Left colon (tissue), 2 donors: ENCODE results near the gene ORAI2. TPM values are rescaled to one million over a fixed set of nuclear protein-coding genes. Genes with fewer than 3 reads are reported as not detected.
"Not testable (repeated sequence)": the region's sequence is repeated elsewhere in the genome, so short reads cannot be mapped to it uniquely, and the experiment has no call there.

Experiments used
- ATAC-seq: fragments of 200-7000 bp; cut with Tn5 transposase; one replicate; pipeline ENCODE4 v1.9.1; 2020; ENCODE audit warnings: mild to moderate bottlenecking, moderate library complexity
- DNase-seq, 2 donors: peaks; one replicate each; pipeline ENCODE4 v3.0.0-alpha.2; 2020
- intact Hi-C, 2 donors: fragments of 100-400 bp; cut with DNase I in 1 of 2; cut with micrococcal nuclease in 1 of 2; formaldehyde crosslinking; loops; one replicate each; pipeline versions ENCODE4 v1.11.2 to v1.14.0; 2022; cut with DNase I, micrococcal nuclease
- total RNA-seq, 2 donors: library from RNA; stranded (reverse); fragmentation: NEBNext Ultra II Directional; extraction: Animal tissue kit (Norgen Biotek cat#: 25700); gene quantifications; one replicate each; pipeline ENCODE4 v1.2.1, GENCODE V29; 2021
- donor health status: DM: no; HTN: no; CAD: no.
- donor health status: DM: yes; HTN: yes; CAD: no.

Gene ORAI2
- total RNA-seq, 2 donors from 2014 or later = 4.2 to 6.8 TPM

DNA sequence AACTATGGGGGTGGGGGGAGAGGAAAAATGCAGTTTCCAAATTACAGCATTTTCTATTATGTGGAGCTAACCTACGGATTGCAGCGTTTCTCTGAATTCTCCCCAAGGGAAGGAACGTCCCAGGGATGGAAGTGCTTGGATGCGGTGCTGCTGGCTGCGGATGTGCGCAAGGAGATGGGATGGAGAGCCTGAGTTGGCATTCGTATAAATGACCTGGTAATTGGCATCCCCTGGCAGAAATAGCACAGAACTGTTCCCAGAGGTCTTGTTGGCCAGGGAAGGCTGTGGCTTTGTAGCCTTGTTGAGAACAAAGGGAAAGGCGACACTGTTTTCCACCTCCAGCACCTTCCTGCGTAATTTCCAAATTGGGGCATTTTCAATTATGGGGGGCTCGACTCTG lies 2.7 kb downstream of the ORAI2 start:
- ATAC-seq (no peak), DNase-seq (no peak)
- intact Hi-C loops = no loop called here

DNA sequence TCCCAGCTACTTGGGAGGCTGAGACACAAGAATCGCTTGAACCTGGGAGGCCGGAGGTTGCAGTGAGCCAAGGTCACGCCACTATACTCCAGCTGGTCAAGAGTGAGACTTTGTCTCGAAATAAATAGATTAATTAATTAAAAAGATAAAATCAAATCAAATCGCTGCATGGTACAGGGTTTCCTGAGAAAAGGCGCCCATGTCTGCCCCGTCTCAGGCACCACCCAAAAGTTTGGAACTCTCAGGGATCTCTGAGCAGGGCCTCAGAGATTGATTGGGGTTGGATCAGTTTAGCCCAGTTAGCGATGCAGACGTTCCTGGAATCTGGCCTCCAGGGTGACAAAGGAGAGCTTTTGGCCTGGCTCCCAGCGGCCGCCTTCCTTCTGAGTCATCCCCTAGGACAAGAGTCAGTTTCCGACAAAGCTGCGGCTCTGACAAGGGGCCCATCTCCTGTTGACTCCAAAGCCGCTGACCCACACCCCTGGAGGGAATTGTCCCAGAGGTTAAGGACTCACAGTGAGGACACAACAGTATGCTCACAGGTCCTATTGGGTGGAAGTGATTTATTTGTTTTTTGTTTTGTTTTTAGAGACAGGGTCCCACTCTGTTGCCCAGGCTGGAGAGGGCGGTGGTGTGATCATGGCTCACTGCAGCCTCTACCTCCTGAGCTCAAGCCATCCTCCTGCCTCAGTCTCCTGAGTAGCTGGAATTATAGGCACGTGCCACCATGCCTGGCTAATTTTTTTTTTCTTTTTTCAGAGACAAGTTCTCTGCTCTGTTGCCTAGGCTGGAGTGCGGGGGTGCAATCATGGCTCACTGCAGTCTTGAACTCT lies 6.8 kb downstream of the ORAI2 start:
- DNase-seq (no peak), ATAC-seq (peak; percentile 12)
- intact Hi-C loops = no loop called here

DNA sequence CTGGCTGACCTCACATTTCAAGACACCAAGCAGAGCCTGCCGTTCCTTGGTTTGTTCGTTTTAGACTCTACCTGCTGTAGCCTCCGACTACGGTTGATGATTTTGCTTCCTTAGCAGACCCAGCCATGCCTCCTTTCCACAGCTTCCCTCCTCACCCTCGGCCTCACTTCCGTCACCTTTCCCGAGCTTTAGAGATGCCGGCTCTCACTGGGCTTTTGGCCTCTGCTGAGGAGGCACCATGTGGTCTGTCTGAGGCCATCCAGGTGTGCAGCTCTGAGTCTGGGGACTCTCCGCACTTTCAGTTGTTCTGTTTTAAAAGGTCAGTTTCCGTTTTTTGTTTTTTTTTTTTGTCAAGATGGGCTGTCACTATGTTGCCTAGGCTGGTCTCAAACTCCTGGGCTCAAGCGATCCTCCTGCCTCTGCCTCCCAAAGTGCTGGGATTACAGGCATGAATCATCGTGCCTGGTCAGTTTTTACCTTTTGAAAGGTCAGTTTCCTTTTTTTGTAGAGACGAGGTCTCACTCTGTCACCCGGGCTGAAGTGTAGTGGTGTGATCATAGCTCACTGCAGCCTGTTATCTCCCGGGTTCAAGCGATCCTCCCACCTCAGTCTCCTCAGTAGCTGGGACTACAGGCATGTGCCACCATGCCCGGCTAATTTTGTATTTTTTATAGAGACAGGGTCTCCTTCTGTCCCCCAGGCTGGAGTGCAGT lies 11.7 kb downstream of the ORAI2 start:
- DNase-seq = no peak
- ATAC-seq = no peak
- intact Hi-C loops = no loop called here

DNA sequence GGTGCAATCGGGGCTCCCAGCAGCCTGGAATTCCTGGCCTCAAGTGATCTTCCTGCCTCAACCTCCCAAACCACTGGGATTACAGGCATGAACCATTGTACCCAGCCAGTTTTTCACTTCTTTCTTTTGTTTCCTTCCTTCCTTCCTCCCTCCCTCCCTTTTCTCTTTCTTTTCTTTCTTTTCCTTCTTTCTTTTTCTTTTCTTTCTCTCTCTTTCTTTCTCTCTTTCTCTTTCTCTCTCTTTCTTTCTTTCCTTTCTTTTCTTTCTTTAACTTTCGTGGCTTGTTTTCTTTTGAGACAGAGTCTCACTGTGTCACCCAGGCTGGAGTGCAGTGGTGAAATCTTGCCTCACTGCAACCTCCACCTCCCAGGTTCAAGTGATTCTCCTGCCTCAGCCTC lies 12.3 kb downstream of the ORAI2 start:
- intact Hi-C loops = no loop called here
- no peak for ATAC-seq
- no peak for DNase-seq

DNA sequence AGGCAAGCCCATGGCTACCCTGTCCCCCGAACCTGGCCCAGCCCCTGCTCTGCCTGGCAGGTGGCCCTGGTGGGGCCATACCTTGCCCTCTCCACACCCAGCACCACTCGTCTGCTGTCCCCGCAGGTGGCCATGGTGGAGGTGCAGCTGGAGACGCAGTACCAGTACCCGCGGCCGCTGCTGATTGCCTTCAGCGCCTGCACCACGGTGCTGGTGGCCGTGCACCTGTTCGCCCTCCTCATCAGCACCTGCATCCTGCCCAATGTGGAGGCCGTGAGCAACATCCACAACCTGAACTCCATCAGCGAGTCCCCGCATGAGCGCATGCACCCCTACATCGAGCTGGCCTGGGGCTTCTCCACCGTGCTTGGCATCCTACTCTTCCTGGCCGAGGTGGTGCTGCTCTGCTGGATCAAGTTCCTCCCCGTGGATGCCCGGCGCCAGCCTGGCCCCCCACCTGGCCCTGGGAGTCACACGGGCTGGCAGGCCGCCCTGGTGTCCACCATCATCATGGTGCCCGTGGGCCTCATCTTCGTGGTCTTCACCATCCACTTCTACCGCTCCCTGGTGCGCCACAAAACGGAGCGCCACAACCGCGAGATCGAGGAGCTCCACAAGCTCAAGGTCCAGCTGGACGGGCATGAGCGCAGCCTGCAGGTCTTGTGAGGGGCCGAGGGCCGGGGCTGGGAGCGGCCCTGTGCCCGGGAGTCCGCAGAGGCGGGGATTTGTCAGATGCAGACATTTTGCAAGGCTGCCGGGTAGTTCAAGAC lies 13.2 kb downstream of the ORAI2 start:
- DNase-seq = no peak
- ATAC-seq = no peak
- intact Hi-C loops = no loop called here

DNA sequence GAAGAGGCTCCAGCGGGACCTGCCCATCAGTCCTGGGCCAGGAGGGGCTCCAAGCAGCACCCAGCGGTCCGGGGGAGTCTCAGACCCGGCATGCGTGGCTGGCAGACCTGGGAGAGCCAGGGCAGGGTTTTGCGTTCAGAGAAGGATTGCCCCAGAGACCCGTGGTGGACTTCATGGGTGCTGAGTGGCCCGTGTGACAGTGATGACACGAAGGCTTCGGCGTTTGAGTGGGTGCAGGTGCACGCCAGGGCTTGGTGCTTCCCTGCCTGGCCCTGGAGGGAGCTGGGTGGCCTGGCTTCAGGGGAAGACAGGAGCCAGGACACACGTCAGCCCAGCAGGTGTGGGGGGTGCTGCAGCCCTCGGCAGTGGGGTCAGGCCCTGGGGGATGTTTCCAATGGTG lies 13.9 kb downstream of the ORAI2 start:
- intact Hi-C loops = no loop called here
- no peak for ATAC-seq
- DNase-seq = no peak

DNA sequence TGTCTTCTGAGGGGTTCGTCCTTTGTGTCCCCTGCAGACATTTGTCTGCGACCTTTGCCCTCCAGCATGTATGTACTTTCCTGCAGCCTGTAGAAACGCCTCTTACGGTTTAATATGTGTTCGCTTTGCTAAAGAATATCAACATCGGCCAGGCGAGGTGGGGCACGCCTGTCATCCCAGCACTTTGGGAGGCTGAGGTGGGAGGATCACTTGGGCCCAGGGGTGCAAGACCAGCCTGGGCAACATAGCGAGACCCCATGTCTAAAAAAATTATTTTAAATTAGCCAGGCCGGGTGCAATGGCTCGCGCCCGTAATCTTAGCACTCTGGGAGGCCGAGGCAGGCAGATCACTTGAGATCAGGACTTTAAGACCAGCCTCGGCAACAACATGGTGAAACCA lies 15.8 kb downstream of the ORAI2 start:
- no peak for DNase-seq
- no peak for ATAC-seq
- intact Hi-C loops = no loop called here

DNA sequence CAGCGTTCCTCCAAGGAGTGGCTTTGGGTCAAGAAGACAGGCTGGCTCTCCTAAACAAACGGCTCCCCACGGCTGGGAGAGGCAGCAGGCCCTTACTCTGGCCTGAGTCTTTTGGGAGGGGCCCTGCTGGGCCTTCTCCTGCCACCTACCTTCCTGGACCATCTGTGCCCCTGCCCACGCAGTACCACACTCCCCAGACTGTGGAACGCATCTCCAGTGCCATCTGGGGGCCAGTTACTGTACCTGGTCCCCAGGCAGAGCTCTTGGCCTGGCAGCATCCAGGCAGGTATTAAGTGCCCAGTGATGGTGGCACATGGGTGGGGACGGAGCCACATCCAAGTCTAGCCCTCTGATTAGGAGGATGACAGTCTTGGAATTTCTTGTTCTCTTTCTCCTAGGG lies 16.9 kb downstream of the ORAI2 start:
- intact Hi-C loops = no loop called here
- ATAC-seq (peak; percentile 50), DNase-seq (no peak)

DNA sequence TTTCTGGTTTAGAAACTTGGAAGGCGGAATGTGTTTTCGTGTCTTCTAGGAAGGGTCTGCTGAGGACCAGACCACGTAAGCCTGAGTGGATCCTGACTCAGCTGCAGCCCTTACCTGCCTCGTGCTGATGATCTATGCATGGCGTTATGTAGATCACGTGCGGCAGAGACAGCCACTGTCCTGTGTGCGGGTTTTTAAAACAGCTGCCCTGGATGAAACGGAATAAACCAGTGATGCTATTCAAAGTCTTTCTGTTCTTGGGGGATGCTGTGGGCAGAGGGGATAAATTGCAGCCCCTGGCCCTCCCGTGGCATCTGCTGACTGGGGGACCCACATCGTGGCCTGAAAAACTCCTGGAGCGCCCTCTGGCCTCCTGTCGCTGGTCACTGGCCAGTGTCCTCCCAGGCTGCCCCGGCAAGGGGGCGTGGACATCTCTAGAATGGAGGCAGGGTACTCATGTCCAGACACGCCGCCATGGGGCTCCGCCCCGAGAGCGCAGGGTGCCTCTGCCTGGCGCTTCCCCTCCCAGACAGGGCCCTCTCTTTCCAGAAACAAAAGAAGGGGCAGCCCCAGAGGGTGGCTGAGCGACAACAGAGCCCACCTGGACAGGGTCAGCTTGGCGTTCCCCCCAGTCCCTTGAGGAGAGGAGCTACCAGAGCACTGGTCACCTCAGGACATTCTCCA lies 18.1 kb downstream of the ORAI2 start:
- intact Hi-C loops = no loop called here
- ATAC-seq = peak; percentile 31
- no peak for DNase-seq

DNA sequence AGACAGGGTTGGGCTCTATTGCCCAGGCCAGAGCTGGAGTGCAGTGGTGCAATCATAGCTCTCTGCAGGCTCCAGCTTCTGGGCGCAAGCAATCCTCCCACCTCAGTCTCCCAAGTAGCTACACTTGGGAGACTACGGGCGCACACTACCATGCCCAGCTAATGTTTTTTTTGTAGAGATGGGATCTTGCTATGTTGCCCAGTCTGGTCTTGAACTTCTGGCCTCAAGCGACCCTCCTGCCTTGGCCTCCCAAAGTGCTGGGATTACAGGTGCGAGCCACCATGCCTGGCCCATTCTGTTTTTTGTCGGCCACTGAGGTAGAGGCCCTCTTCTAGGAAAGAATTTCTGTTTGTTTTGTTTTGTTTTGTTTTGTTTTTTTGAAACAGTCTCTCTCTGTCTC lies 19.1 kb downstream of the ORAI2 start:
- ATAC-seq (no peak), DNase-seq (no peak)
- intact Hi-C loops = no loop called here

DNA sequence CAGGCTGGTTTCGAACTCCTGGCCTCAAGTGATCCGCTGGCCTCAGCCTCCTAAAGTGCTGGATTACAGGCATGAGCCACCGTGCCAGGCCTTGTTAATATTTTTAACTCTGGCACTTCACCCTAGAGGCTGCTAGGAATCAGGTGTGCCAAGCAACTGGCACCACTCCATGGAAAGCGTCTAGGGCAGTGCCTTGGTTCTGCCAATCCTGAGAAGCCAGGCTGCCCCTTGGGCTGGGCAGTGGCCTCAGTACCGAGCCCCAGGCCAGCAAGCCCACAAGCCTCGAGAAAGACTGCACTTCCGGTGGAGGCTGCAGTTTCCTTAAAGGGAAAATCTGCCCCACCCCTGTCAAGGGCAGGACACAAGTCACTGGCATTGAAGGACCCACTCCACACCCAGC lies 19.9 kb downstream of the ORAI2 start:
- intact Hi-C loops = no loop called here
- ATAC-seq = no peak
- no peak for DNase-seq

DNA sequence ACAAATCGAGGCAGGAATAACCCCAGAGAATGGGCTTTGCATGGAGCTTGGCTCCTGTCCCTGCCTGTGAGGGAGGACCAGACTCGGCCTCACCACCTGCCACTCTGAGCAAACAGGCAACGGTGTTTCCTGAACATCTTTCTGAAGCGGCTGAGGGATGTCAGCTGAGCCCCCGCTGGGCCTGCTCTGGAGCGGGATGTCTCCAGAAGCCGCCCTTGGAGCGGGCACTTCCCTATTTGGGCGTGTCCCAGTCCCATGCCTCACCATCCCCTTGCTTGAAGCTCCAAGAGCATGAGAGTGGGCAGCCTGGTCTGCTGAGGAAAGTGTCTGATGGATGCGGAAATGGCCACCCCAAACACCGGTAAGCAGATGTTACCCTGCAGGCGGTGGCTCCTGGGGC lies 21.1 kb downstream of the ORAI2 start:
- intact Hi-C loops = no loop called here
- DNase-seq = no peak
- peak; percentile 21 for ATAC-seq

DNA sequence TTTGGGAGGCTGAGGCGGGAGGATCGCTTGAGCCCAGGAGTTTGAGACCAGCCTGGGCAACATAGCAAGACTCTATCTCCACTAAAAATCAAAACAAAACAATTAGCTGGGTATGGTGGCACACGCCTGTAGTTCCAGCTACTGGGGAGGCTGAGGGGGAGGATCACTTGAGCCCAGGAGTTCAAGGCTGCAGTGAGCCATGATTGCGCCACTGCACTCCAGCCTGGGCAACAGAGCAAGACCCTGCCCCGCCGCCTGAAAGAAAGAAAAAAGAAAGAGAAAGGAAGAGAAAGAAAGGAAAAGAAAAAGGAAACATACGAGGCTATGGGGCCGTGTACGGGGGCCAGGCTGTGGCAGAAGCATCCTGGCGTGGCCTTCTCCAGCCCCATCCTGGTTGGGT lies 21.6 kb downstream of the ORAI2 start:
- intact Hi-C loops, DNase-seq: not testable (repeated sequence)

DNA sequence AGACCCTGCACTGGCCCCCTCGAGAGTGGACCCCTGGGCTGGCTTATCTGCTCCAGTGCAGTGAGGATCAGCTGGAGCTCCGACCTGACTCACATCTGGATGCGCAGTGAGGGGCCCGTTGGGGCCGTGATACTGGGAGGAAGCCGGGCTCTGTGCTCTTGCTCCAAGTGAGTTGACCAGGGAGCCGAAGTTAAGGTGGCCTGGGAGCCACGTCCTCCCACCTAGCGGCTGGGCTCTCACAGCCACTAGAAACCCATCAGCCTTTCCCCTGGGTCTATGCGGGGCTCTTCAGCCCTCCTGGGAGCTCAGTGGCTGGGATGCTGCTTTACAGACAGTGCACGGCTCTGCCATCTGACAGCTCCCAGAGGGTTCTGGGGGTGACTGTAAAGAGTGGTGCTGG lies 22.2 kb downstream of the ORAI2 start:
- no peak for DNase-seq
- no peak for ATAC-seq
- intact Hi-C loops = no loop called here

More for the DNA sequence above, 21.6 kb downstream of the ORAI2 start:
- not testable (repeated sequence) for ATAC-seq

DNA sequence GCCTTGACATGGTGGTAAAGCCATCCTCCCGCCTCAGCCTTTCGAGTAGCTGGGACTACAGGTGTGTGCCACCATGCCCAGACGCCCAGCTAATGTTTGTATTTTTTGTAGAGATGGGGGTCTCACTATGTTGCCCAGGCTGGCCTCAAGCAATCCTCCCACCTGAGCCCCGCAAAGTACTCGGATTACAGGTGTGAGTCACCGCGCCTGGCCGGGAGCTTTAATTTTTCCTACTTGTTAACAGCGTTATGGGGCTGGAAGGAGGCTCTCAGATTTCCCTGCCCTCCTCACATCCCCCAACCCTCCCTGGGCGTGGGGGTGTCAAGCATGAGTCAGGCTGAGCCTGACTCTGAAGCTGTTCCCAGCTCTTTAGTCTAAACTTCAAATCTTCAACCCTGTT lies 23.0 kb downstream of the ORAI2 start:
- DNase-seq (no peak), ATAC-seq (no peak)
- intact Hi-C loops = no loop called here

DNA sequence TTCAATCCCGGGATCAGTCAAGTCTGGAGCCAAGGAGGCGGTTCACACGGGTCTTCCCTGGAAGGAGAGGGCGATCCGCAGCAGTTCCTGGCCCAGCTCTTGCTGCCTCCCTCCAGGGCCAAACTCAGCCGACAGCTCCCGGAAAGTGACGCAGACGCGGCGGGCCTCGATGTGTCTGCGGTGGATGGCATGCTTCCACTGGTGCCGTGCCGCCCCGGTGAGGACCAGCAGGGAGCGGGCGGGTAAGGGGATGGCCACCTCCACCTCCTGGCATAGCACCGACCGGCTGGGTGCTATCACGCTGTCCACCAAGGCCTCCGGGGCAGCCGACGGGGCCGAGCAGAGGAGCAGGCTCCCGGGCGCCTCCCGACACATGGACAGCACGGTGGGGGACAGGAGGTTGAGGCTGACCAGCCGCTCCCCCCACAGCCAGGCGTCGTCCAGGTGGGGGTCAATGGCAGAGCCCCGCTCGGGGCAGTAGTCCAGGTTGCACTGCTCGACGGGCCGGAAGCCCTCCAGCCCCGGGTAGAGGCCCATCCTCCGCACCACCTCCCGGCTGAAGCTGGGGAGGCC lies 24.1 kb downstream of the ORAI2 start:
- no peak for DNase-seq
- intact Hi-C loops = no loop called here
- ATAC-seq = no peak

DNA sequence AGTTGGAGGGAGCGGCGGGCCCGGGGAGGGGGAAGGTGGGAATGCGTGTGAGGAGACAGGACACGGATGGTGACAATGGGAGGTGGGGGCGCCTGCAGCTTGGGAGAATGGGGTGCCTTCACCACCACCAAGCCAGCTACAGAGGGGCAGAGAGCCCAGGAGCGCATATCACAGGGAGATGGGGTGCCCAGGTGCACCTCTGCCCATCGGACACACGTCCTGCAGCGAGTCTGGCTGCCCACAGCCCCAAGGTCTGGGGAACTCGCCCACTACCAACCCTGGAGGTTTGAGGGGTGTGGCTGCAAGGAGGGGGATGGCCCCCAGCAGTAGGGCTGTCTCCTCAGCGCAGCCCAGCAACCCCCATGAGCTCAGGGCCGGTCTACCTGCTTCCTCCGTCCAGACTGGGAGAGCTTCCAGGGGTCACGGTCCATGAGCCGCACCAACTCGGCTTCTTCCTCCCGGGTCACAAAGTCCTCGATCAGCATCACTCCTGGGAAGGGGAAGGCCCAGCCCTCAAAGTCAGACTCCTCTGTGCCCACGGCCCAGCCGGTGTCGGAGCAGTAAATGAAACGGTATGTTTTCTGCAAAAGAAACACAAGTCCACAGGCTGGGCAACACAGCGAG lies 26.0 kb downstream of the ORAI2 start:
- ATAC-seq = no peak
- DNase-seq = no peak
- intact Hi-C loops = no loop called here

DNA sequence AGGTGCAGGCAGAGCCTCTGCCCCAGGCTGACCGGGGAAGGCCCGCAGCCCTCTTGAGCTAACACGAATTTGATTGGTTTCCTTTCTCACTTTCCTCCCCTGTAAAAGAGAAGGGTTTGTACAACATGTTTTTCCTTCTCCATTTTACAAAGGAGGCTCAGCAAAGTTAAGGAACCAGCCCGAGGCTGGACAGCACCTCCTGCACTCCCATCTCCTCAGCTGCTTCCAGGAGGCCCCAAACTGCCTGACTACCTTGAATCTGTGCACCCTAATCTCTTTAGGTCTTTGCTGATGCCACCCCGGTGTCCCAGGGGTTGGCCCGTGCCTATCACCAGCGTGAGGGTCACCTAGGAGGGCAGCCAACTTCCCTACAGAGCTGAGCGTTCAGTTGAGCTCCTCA lies 27.1 kb downstream of the ORAI2 start:
- intact Hi-C loops = no loop called here

More for the DNA sequence above, 27.1 kb downstream of the ORAI2 start:
- no peak for ATAC-seq
- no peak for DNase-seq
